Stimulated activated naive CD4-positive, alpha-beta T cell treated with Interleukin-2 at 50 U/mL for 16 hours (primary cell): Measurements from ENCODE around the gene TMEM236.

ENCODE experiments used
- DNase-seq: peaks from one replicate; lab custom pipeline; 2025; lab: John Stamatoyannopoulos, UW

Gene TMEM236

DNA sequence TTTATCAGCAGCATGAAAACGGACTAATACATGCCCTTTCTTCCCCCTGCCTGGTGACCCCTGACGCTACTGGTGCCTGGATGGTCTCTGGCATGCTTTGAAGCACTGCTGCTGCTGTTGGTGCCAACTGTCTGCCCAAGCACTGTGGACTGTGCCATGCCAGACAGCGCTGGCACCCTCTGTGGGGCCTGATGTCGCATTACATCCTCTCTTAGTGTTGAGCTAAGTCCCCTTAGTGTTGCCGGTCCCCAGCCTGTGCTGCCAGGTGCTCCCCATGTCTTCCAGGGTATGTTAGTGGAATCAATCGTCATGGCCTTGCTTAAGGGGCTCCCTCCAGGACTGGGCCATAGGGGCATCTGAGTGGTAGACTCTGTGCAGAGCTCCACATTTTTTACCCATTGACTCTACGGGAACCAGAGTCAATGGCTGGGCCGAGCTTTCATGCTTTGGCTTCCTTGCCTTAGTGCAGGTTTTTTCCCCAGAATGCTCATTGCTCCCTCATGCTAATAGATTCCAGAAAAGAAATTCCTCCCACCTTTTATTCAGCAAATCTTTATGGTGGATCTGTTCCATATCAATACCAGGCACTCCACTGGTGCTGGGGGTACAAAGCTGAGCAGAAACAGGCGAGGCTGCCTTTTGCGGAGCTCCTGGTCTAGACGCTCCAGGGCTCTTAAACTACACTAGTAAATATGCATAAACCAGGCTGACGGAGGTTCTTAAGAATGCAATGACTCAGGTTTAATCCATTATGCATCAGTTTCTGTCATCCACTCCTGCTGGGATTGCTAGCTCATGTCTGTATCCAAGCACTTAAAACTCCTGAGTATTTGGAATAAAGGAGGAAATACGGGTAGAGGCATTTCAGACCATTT is 35.3 kb downstream of the TMEM236 start:
- DNase-seq, result no peak

DNA sequence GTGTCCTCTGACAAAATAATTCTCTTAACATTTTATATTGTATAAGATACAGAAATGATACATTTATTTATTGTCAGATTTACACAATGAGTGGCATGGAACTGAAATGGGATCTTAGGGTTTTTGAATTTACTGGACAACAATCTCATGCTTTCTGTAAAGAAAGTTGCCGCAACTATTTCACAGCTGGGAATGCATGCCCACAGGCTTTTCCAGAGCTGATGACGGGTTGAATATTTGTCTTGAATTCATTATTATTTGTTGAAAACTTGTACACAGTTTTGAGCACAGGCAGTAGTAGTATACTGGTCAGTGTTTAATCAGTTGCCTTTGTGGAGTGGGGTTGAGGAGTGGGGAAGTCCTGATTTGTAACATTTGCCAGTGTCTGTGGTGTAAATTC is 36.6 kb downstream of the TMEM236 start:
- no peak for DNase-seq

DNA sequence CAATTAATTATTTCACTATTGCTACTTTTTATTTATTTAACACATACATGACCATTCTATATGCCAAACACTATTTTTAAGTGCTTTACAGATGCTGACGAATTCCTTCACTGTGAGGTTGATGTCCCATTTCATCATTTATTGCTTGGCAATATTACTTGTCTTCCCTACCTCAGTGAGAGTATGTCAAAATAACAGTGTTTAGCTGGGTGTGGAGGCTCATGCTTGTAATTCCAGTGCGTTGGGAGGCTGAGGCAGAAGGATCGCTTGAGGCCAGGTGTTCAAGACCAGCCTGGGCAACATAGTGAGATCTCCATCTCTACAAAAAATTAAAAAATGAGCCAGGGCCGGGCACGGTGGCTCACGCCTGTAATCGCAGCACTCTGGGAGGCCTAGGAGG is 37.4 kb downstream of the TMEM236 start:
- no peak for DNase-seq

DNA sequence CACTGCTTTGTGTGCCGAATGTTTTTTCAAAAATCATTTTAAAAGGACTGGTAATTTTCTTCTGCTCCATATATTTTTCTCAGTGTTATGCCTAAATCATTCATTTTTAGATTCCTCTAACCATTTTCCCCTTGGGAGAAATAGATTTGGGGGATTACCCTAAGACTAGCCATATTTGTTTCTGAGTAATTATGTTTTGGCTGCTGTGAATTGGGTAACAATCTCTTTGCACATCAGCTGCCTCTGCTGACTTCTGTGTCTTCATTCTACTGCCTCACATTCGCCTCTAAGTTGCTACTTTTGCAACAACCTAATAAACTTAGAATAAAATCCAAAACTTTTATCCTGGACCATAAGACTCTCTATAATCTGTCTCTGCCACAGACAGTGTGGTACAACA is 38.6 kb downstream of the TMEM236 start:
- DNase-seq, result no peak

DNA sequence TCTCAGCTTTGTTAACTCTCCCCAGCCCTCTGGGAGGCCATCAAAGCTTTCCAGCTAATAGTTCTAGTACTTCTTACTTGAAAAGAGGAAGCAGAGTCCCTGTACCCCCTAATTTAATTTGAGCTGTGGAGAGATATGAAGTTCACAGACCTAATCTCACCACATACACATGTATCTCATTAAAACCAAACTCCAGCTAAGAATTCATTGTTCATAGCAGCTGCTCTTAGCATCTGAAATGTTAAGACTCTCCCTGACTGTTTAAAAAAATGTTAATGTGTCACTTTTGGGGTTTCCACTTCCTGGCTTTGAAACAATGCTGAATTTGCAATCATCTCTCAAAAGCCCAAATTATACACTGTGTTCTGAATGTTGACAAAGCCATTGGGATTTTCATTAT is 41.0 kb downstream of the TMEM236 start:
- no peak for DNase-seq

DNA sequence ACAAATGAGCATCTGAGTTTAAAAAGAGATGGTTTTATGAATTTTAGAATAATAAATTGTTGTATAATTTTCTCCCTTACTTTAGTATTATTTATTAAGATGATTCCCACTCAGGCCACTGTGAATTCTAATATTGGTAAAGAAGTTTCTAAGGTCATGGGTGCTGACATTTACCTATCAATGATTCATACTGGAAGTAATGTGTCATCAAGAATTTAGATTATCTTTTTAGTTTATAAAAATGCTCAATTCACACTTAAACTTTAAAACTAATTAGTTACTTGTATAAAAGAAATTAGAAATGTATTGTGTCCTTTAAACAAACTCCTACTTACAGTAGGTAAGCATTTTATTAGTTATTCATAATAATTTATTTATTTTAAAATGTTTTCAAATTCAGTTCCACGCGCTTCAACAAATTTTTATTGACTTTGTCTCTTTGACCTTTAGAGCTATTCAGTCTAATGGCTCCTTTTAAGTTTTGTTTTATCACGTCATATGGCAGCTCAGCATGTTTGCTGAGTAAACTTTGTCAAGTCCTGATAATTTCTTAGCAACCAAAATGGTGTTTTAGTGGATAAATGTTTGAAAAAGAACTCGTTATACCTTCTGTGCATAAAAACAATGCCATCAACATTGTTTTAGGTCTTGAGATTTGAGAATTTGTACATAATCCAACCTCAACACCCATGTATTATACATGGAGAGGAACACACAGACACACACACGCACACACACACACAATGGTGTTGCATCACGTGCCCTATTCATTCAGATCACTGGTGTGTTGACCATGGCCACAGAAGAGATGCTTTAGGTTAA is 42.0 kb downstream of the TMEM236 start:
- DNase-seq, result no peak

DNA sequence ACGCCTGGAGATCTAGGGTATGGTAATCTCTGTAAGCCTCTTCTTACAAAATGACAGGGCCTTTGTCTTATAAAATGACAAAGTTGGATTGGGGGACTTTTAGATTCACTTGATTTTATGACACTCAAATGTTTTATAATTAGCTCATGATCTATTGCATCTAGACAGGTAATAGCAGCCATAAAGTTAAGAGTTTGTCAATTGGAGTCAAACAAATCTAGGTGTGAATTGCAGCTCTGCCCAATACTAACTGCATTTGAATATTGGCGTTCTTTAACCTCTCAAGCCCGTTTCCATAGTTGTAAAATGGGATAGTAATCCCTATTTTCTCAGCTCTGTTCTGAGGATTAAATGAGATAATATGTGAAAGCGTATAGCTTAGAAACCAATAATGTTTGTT is 43.1 kb downstream of the TMEM236 start:
- DNase-seq, result no peak

DNA sequence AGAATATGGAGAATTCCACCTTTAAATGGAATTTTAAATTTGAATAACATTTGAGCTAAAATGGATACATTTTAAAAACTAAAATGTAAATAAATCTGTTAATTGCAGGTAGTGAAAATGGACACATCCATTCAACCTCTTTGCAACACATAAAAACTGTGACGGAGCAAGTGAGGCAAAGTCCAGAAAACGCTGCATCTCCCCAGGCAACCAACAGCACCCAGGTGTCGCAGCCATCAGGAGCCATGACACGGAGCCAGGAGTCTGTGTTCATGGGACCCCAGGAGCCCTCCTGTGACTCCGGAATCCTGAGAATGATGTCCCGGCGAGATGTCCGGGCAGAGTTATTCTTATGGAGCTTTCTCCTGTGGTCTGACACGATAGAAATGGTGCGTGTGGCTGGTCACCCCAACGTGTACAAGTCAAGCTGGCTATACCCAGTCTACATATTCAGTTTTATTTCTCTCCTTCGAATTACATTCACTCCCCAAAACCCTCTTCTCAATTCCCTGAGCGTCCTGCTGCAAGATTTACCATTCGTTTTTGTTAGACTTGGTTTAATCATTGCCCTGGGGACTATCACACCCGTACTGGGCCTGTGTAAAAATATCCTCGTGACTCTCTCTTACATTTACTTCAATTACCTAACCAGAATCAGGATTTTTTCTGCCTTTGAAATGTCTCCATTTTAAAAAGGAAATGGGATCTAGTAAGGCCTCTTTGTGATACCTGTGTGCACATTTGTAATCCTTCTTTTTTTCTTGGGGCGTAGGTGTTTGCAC is 44.0 kb downstream of the TMEM236 start:
- DNase-seq, result no peak

DNA sequence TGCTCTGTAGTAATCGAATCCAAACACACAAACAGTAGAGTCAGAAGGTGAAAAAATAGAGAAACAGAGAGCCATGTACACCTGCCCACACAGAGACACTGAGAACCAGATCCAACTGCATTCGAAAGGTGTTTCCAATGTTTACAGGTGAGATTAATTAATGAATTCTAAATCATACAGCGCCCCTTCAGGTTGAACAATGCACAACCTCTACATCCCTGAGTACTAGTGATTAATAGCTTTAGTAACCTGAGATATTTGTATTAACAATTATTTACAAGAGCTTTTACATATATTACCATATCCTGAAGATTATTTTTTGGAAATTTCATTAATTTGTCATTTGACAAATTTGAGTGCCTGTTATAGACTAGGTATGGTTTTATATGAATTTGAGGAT is 49.5 kb downstream of the TMEM236 start:
- no peak for DNase-seq

DNA sequence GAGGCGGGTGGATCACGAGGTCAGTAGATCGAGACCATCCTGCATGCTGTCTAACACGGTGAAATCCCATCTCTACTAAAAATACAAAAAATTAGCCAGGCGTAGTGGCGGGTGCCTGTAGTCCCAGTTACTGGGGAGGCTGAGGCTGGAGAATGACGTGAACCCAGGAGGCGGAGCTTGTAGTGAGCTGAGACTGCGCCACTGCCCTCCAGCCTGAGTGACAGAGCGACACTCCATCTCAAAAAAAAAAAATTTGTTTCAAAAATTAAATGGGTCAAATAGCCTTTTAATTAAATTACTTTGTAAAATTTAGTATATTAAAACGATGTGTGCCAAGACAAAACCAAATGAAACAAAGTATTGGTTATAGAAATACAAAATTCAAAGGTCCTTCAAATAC is 50.3 kb downstream of the TMEM236 start:
- no peak for DNase-seq

DNA sequence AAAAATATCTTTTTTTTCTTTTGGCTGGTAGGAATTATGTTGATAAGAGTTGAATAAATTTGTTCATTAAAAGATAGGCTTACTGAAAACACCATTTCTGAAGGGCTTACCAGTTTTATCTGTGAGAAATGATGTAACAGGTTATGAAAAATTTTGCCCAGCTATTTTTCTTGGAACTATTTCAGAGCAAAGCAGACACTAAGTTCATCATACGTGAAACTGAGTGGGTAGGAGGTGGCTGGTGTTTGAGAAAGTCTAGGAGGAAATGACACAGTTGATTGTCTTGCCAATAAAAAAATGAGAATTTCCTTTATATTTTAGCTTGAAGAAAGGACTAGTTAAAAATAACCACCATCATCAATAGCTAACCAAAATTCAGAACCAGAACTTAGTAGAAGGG is 51.0 kb downstream of the TMEM236 start:
- no peak for DNase-seq

DNA sequence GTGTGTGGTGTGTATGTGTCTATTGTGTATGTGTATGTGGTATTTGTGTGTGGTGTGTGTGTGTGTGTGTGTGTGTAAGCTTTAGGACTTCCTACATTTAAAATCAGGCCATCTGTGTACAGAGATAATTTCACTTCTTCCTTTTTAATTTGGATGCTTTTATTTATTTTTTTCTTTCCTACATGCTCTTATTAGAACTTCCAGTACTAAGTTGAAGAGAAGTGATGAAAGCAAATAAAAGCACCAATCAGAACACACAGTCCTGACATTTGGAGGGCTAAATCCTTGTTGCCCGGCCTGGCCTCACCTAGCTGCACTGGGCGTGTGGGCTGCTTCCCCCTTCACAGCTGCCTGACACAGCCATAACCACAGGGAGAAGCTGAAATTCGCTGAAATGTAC is 53.3 kb downstream of the TMEM236 start:
- no peak for DNase-seq

DNA sequence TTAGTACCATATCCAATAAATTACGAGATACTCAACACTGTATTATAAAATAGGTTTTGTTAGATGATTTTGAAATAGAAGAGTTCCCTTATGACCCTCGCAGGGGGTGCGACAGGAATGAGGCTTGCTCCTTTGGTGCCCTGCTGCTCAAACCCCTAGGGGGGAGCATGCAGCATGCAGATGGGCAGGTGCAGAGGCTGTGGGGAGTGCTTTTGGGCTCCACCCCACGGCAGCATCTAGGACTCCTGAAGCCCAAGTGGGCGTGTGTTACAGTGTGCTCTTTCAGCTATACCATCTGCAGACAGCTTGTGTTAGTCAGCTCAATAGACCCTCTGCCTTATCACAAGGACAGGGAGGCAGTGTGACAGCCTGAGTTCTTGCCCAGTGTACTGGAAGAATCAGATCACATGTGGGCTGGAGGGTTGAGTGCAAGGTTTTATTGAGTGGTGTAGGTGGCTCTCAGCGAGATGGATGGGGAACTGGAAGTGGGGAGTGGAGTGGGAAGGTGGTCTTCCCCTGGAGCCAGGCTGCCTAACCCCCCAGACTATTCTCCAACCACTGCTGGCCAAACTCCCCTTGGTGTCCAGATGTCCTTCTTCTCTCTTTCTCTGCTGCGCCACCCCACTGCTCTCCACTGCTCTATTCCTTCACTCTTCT is 54.0 kb downstream of the TMEM236 start:
- DNase-seq, result peak; percentile 4

DNA sequence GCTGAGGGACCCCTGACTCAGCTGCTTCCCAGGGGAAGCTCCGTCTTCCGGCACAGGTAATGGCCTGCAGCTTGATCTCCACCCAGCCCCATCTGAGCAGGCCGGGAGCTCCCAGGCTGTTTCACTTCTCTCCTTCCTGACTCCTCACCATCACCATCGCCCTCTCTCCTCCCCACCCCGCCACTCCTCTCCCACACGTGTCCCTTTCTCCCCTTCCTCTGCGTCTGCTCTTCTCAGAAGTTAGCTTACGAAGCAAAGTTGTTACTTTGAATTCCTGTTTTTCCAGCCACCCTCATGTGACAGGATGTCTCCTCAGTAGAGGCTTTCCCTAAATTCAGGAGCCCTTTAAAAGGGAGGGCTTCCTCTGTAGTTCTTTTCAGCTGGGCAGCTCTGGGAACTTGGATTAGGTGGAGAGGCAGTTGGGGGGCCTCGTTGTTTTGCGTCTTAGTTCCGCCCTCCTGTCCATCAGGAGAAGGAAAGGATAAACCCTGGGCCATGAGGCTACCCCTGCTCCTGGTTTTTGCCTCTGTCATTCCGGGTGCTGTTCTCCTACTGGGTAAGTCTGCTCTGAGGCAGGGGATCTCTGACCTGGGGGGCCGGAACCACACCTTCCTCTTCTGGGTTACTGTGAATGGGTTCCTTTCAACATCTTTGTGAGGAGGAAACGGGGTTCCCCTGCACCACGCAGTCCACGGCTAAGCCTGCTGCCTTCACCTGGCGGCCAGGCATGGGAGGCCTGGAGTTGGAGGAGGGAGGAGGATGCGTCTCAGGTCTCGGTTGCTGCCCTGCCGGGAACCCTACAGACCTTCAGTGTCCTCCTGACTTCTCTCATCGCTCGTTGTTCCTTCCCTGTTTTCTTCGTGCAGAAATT is 57.2 kb downstream of the TMEM236 start, which contains the start of gene MRC1:
Gene MRC1, plus strand, starts transcription at position 378 of the 871 bp plus-strand sequence. Its CDS starts 118 bp downstream, at position 496.
- no peak for DNase-seq

DNA sequence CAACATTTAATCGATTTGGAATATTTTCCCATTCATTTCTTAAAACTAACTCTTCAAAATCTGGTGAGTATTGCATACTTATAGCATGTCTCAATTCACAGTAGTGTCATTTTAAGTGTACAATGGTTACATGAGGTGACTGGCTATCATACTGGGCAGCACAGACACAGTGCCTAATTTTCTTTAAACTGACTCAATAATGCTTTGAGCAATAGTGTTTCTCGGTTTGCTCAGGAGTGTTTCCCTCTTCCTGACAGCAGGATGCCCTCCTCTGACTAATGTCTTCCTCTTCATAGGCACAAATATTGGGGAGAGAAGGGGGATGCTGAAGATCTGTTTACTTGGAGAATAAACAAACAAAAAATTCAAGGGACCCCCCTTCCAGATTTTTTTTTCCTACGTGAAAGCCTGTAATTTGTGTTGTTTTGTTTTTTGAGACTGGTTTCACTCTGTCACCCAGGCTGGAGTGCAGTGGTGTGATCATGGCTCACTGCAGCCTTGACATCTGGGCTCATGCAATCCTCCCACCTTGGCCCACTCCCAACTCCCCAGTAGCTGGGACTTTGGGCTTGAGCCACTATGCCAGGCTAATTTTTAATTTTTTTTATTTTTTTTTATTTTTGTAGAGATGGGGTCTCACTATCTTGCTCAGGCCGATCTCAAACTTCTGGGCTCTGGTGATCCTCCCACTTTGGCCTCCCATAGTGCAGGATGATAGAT is 59.3 kb downstream of the TMEM236 start:
- no peak for DNase-seq

DNA sequence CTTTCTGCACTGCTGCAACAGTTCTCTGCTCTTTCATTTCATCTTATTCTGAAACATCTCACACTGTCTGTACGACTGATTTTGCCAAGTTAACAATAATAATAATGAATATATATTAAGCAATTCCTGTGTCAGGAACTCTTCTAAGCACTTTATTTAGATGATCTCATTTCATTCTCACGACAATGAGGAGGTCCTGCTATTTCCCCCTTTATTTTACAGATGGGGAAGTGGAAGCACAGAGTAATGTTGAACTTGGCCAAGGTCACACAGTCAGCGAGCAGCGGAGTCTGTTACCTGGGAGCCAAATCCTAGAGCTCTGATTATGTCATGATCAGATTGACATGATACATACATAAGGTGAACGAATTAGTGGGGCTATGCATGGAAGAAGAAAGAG is 63.0 kb downstream of the TMEM236 start:
- no peak for DNase-seq

DNA sequence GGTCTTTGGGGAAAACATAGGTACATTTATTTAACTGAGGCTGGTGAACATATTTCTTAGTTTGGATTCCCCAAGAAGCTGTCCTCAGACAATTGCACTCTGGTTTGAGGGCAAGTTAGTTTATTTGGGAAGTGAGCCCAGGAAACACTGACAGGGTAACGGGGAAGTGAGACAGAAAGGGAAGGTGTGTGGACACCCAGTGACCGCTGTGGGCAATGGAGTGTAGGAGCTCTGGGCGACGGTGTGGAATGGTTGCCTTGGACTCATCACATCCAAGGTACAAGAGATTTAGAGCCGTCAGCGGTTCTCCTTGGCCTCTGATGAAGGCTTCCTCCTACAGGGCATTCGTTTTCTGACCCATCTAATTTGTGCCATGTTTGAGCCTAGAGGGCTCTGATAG is 64.2 kb downstream of the TMEM236 start:
- DNase-seq, result no peak

DNA sequence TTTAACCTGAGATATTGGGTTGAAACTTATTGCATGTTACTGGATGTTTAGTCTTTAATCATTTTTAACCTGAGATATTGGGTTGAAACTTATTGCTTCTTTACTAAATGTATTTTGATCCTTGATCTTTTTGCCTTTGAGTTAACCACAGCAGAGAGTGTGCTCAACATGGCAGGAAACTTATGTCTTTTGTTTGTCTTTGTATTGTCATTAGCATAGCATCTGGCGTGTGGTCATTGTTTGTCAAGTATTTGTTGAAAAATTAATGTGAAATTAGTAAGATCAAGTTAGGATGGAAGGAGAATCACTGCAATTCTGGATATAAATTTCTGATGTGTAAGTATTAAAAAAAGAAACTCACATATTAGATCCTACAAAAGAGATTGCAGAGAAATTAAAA is 65.3 kb downstream of the TMEM236 start:
- DNase-seq, result no peak

DNA sequence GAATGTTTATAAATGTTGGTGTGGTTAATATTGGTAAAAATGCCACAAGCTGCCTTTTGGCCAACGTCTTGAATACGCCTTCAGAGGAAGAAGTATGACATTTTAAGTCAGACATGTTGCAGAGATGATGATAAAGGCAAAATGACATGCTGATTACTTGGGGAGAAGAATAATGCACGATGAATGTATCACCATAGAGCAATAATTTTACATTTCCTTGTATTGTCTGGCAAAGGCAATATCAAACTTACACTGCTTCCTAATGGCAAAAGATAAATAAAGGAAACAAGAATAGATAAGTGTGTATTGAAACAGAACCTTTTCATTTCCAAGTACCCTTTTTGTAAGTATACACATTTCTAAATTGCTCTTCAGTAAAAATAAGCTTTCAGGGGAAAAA is 65.8 kb downstream of the TMEM236 start:
- no peak for DNase-seq

DNA sequence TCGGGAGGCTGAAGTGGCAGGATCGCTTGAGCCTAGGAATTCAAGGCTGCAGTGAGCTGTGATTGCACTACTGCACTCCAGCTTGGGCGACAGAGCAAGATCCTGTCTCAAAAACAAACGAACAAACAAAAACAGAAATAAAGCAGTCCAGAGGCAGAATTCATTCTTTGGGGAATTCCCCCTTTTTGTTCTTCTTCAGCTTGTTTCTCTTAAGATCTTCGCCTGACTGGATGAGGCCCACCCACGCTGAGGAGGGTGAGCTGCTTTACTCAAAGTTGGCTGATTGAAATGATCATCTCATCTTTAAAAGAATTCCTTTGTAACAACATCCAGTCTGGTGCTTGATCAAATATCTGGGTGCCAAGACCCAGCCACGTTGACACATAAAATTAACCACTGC is 67.8 kb downstream of the TMEM236 start:
- DNase-seq, result no peak
